HG02973 (cell line): Measurements from ENCODE around the gene ORC4.

ENCODE experiments used
- ATAC-seq: cut with Tn5 transposase; IDR thresholded peaks from one replicate; pipeline ENCODE4 v1.9.1; 2021; ENCODE audit warnings: moderate library complexity; ENCODE audit not compliant: unreplicated experiment

Gene ORC4

DNA sequence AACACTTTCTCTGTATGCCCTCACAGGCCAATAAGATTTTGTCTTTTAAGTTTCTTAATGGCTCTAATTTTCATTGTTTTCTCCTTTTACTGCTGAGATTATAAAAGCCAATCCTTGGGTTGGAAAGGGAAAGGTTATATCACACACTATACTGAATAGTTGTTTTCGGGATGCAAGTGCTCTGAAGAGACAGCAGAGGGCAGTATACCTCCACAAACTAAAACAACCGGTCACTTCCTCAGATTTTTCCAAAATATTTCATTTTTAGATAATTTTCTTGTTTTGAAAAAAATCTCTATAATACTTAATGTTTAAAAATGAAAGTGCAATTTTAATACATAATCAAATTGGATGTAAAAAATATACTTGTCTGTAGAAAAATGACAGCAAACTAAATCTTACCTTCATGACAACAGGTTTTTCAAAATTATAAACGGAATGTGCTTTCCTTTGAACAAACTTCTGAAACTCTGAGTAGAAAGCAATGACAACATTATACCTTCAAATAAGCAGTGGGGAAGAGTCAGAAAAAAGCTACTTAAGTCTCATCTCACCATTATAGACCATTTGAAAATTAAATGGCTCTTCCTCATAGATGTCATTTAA is 82.7 kb downstream of the ORC4 start:
- no peak for ATAC-seq

DNA sequence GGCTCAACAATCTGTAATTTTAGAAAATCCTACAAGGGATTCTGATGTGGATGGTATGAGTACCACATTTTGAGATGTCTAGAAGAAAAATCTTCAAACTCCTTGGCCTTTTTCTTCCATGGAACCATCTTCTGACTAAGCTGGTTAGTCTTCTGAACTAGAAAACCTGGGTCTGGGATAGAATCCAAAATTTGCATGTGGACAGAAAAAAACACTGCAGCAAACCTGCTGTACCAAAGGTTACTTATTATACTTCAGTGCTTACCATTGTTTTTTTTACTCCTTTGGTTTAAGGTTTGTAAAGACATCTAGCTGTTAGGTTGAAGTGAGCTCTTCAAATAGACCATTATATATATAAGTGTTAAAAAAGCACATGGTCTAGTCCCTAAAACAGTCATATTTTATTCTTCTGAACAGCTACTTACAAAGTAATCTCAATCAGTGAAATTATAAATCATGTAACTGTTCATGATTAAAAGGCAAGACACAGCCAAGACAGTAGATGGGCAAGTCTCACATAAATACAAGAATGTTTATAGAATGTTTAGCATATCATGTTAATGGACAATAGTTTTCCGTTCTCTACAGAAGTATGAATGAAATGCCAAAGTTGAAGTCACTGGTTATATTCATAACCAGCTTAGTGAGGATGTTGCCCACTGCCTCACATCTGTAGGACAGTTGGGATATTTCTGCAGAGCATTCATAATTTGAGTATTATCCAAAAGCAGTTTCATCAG is 85.5 kb downstream of the ORC4 start:
- ATAC-seq: no peak

DNA sequence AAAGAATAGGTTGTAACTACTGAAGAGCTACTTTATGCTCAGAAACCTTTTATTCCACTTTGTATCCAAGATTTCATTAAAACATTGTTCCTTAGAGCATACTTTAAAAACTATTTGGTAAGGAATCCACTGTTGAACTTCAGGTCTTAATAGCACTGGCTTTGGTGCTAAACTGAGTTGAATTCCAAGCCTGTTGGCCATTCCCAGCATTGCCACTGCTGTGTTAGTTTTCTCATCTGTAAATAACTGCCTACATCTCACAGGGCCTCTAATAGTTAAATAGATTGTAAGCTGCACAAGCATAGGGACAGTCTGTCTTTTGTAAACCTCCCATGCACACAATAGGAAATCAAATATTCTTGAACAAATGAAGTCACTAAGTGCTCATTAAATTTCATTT is 86.6 kb downstream of the ORC4 start:
- no peak for ATAC-seq

DNA sequence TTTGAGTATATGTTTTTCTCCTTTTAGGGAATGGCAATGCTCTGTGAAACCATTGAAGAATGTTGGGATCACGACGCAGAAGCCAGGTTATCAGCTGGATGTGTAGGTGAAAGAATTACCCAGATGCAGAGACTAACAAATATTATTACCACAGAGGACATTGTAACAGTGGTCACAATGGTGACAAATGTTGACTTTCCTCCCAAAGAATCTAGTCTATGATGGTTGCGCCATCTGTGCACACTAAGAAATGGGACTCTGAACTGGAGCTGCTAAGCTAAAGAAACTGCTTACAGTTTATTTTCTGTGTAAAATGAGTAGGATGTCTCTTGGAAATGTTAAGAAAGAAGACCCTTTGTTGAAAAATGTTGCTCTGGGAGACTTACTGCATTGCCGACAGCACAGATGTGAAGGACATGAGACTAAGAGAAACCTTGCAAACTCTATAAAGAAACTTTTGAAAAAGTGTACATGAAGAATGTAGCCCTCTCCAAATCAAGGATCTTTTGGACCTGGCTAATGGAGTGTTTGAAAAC is 93.4 kb downstream of the ORC4 start:
- ATAC-seq: no peak

DNA sequence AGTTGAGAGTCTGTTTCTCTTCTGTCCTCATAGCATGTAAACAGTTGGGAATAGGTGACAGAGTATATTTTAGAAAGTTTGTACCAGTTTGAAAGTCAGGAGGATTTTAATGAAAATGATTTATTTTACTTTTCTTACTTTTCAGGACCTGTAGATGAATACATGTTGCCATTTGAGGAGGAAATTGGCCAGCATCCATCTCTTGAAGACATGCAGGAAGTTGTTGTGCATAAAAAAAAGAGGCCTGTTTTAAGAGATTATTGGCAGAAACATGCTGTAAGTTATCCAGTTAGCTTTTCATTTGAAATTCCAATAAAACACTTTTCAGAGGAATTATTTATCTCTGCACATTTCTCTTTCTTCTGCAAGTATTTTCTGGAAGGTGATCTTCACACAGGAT is 94.7 kb downstream of the ORC4 start:
- ATAC-seq: no peak

DNA sequence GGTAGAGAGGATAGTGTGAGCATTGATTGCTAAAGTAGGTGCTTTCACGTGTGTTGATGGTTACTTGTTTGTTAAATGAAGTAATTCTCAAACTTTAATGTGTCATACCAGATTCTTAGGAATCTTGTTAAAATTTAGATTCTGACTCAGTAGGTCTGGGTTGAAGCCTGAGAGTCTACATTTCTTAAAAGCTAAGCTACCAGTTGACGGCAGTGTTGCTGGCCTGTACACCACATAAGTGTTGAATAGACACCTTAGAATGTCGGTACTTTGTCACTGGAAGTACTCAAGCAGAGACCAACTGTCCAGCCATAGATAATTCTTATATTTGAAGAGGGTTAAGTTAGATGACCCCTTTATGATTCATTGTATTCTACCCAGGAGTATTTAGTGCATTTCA is 95.9 kb downstream of the ORC4 start:
- ATAC-seq: no peak

DNA sequence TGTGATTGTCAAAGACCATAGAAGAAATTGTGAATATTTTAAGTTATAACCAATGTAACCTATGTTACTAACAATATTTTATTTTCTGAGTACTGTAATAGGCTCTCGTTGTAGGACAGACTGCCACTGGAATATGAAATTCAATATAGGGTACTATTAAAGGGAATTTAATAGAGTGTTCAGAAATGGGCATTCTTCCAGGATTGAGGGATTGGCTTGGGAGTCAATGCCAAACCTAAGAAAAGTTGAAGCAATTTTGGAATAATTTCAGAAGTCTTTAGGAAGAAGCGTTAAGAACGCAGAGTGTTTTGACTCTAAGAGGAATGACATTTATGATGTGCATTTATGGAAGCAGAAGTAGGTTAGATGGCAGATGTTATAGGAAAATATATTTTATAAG is 96.7 kb downstream of the ORC4 start:
- ATAC-seq: no peak

DNA sequence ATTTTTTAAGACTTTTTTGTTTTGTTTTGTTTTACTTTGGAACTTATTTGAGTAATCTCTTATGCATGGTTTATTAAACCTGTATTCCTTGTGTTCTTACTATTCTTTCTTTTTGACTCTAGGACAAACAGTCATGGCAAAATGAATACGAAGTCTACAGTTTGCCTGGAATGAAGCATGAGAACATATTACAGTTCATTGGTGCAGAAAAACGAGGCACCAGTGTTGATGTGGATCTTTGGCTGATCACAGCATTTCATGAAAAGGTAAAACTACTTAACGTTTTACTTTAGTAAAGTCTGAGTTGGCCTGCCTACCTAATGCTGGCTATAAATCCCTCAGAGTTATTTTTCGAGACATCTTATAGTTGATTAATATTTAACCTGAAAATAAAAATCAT is 103.4 kb downstream of the ORC4 start:
- no peak for ATAC-seq

DNA sequence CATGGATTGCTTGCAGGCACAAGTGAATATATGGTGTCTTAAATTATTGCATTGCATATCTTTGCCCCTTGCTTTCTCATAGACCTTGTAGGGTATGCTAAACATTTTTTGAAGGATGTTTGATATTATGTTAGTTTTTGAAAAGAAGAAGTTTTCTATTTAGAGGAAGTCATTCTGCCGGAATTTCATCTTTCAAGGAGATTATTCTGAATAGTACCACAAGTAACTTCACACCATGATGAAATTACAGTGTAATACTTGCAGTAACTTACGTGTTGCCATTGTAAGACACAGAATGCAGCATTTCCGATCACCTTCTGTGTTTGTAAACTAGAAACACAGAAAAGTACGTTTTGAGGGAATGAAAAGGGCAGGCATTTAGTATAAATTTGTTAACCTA is 103.8 kb downstream of the ORC4 start:
- no peak for ATAC-seq

DNA sequence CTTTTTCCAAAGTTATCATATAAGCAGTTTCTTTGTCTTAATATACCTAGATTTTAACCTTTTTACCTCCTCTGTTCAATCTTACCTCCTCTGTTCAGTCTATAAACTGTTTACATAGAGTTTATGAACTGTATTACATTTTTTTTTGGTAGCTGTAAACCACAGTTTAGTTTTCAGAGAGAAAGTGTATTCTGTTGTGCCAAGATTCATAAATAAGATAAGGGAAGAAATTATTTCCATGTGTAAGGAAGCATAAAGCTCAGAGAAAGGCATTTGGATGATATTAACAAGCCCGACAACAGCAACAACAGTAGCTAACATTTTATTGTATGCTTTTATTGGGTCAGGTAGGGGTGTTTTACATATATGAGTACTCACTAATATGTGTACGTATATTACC is 104.5 kb downstream of the ORC4 start:
- no peak for ATAC-seq

DNA sequence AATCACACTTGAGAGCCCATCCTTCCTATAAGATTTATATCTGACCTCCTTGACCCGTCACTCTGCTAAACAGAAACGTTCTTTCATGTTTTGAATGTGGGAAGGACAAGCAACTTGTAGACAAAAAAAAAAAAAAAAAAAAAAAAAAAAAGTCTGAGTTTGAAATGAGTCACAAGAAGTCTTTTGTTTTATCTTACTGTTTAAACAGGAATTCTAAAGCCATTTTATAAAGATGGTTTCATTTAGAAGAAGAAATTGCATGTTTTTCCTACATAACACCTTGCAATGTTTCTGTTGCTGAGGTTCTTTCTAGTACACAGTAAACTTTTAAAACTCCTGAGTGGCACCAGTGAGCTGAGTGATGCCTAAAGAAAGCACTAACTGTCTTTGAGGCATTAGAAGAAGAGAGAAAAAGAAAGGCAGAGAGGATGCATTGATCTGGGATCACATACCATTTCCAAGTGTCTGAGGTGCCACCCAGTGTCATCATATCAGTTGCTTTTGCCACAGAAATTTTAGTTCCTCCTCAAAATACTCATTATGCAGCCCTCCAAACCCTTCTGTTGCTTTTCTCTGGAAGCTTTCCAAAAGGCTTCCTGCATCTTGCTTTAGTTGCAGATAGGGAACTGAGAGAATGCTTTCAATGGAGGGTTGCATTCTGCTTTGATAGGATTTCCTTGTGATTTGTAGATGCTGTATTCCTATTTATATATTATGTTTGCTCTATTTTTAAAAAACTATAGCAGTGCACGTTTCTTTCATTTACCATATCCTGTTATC is 106.6 kb downstream of the ORC4 start:
- ATAC-seq: no peak

DNA sequence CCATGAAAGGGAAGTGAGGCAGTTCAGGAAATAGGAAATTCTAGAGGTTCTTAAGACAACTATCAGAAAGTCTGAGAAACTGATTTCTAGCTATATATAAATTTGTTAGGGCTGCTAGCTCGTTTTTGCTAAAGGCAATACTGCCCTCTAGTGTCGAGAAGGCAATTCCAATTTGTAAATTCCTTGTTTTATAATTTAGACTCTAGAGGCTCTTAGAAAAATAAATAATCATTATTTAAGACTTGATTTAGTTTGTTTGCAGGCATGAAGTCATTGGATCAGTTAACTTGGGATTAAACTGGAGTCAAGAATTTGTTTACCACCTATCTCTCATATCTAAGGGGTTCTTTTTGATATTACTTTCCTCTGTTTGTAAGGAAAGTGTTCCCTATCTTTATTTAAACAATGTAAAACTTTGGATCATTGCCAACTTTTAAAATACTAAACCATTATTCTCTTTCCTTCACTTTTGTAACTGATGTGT is 109.5 kb downstream of the ORC4 start:
- ATAC-seq: no peak

DNA sequence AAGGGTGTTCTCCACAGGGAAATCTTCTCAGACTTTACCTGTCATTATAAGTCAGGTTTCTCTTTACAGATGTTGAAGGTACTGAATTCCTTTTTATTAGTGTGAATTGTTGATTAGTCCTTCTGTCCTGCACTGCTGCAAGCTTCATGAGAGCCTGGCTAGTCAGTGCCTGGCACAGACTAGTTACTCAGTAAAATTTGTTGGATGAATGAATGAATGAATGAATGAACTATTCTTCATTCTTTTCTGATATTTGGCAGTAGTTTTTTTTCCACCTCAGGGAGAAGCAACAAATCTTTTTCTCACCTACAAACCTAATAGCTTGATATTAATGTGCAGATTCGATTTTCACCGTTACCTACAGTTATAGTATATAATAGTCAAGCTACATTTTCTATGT is 111.4 kb downstream of the ORC4 start:
- ATAC-seq: no peak

DNA sequence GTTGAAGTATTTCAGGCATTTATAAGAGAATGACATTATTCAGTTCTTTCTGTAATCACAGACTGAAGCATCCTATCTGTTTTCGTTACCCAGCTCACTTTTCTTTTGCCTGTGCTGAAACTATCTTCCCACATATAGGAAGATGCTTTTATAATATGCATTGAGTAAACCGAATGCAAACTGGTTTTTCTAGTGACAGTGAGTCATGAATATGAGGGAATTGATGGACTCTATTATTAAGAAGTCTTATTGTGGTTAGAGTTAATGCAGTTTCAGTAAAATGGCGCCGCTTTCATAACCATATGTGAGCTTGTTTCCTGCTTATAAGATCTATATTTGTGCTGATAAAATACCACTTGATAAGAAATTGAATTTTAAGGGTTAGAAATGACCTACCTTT is 116.5 kb downstream of the ORC4 start:
- no peak for ATAC-seq

DNA sequence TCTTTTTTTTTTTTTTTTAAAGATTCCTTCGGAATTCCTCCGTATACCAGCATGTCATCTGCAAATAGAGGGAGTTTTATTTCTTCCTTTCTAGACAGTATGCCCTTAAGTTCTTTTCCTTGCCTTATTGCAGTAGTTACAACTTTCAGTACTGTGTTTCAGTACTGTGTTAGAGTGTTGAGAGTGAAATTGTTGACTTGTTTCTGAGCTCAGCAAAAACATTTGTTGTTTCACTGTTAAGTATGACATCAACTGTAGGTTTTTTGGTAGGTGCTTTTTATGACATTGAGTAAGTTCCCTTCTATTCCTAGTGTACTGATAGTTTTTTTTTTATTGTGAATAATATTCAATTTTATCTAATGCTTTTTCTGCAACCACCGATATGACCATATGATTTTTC is 131.9 kb downstream of the ORC4 start:
- ATAC-seq: peak; percentile 76

DNA sequence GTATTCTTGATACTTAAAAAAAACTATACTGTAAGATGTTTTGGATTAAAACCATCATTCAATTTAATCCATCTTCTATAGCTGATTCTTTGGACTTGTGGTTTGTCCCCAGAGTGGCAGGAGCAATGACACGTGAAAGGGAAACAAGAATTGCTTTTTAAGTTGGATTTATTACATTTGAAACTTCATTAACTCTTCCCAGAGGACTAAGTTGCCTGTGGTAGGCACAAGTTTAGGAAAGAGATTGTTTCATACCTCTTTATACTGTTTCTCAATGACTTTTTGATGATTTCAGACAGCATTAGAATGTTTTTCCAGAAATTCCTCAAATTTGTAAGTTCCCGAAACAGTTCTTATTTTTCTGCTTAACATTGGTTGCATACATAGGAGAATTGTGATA is 134.4 kb downstream of the ORC4 start:
- ATAC-seq: no peak

DNA sequence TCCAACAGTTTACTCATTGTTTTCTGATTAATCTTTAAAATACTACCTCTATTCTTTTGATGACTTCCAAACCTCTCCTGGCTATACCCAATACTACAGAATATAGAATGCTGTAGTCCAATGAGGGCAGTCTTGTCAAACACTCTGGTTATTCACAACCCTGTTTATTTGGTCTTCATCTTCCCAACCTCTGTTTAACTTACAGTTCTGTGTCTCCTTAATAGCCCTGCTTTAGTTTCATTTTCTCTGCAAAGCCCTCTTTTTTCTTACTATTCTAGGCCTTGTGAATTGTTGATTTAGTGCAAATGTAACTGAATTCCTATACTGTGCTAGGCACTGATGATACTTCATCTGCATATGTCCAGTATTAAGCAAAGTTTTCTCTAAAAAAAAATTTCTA is 135.7 kb downstream of the ORC4 start:
- ATAC-seq: no peak

DNA sequence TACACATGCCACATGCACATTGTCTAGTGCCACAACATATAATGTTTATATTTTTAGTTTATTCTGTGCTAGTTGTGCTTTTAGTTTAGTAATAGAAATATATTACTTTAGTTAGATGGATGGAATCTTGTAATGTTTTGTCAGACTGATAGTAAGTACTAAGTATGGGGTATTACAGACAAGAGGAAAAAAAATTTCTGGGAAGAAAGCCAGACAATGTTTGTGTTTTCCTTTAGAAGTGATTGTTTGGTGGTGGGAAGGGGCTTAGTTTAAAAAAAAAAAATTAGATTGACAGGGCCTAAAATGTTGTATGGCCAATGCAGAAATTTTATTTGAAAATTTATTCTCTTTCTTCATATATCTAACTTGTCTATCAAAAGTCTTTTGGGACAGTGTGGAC is 137.9 kb downstream of the ORC4 start:
- no peak for ATAC-seq
